ENCODE data around the gene DENND4C. TPM values are rescaled to one million over a fixed set of nuclear protein-coding genes. Genes with fewer than 3 reads are reported as not detected.

DENND4C gene
- total RNA-seq, 1 donor from 2014 or later, result 92.3 TPM

DNA sequence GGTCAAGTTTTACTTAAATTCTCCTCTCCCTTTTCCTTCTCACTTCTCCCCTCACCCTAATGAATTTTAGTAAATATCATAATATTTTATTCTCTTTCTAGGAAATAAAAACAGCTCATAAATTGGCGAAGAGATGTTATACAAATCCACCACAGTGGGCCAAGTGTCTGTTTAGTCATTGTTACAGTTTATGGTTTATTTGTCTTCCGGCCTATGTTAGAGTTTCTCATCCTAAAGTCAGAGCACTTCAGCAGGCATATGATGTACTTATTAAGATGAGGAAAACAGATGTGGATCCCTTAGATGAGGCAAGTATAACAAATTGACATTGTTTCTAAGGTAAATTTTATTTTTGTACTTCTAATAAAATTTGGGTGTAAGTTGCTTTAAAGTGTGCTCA lies 101.4 kb downstream of the DENND4C start:
- H3K27ac ChIP-seq, result no peak overlapping the region
- no peak overlapping the region for H3K4me3 ChIP-seq
- no peaks in the 10 kb centered on the region for H3K9me3 ChIP-seq
- no peaks in the 10 kb centered on the region for H3K27me3 ChIP-seq
- DNase-seq (ENCODE audit: extremely low spot score in 2 of 2), result no peak
- intact Hi-C loops (cut with DNase I), result no loop called here
- TF ChIP-seq, protein P1, sequence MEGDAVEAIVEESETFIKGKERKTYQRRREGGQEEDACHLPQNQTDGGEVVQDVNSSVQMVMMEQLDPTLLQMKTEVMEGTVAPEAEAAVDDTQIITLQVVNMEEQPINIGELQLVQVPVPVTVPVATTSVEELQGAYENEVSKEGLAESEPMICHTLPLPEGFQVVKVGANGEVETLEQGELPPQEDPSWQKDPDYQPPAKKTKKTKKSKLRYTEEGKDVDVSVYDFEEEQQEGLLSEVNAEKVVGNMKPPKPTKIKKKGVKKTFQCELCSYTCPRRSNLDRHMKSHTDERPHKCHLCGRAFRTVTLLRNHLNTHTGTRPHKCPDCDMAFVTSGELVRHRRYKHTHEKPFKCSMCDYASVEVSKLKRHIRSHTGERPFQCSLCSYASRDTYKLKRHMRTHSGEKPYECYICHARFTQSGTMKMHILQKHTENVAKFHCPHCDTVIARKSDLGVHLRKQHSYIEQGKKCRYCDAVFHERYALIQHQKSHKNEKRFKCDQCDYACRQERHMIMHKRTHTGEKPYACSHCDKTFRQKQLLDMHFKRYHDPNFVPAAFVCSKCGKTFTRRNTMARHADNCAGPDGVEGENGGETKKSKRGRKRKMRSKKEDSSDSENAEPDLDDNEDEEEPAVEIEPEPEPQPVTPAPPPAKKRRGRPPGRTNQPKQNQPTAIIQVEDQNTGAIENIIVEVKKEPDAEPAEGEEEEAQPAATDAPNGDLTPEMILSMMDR (IDR thresholded peaks at IDR 0.05), result no peak
- TF ChIP-seq POLR2AphosphoS5 (IDR thresholded peaks at IDR 0.05; ENCODE audit: insufficient read depth in 1 of 2, low read depth in 1 of 2), result no peak
- peaks cover 0 to 42% of the 10 kb centered on the region in 2 donors for H3K36me3 ChIP-seq
- no peaks in the 10 kb centered on the region for H3K4me1 ChIP-seq

DNA sequence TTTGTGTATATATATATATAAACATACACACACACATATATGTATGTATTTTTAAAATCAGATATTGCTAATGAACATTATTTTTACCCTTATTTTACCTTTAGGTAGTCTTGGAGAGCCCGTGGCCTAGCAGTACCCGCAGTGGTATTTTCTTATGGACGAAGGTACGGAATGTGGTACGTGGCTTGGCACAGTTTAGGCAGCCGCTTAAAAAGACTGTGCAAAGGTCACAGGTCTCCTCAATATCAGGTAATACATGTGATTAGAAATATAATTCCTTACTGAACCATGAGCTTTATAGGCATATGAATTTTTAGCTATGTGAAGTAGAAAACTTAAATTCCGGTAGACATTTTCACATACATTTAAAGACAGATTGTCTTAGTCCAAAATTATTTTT lies 105.7 kb downstream of the DENND4C start:
- DNase-seq (ENCODE audit: extremely low spot score in 2 of 2), result no peak
- H3K36me3 ChIP-seq, result peaks cover 0 to 39% of the 10 kb centered on the region in 2 donors
- intact Hi-C loops (cut with DNase I), result no loop called here

DNA sequence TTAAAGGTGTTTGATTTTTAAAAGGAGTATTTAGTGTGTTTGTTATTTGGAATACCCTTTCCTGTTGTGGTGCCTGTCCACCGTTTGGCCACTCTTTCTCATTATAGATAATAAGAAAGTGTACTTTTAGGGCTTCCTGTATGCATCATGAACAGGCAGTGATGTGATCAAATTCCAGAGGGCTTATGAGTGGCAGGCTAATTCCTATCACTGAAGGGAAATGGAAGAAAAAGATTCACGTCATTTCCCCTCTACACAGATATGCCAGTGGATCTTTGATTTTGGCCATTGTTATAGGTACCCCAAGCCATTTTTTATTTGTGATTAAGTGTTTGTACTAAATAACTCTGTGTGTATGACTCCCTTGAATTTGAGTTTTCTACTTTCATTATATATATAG lies 112.5 kb downstream of the DENND4C start:
- no peaks in the 10 kb centered on the region for H3K9me3 ChIP-seq
- no peaks in the 10 kb centered on the region for H3K27me3 ChIP-seq
- intact Hi-C loops (cut with DNase I), result no loop called here
- no peak overlapping the region for H3K27ac ChIP-seq
- DNase-seq (ENCODE audit: extremely low spot score in 2 of 2), result no peak
- TF ChIP-seq POLR2AphosphoS5 (IDR thresholded peaks at IDR 0.05; ENCODE audit: insufficient read depth in 1 of 2, low read depth in 1 of 2) (no peak), POLR2A (IDR thresholded peaks at IDR 0.05) (no peak)
- TF ChIP-seq, protein P1 (IDR thresholded peaks at IDR 0.05), result no peak
- no peak overlapping the region for H3K4me3 ChIP-seq
- no peaks in the 10 kb centered on the region for H3K4me1 ChIP-seq
- peaks cover 0 to 37% of the 10 kb centered on the region in 2 donors for H3K36me3 ChIP-seq

More for the DNA sequence above, 105.7 kb downstream of the DENND4C start:
- H3K4me1 ChIP-seq, result no peaks in the 10 kb centered on the region
- no peak overlapping the region for H3K27ac ChIP-seq
- H3K27me3 ChIP-seq, result no peaks in the 10 kb centered on the region
- no peaks in the 10 kb centered on the region for H3K9me3 ChIP-seq
- no peak for TF ChIP-seq POLR2A (IDR thresholded peaks at IDR 0.05)
- TF ChIP-seq, protein P1 (IDR thresholded peaks at IDR 0.05), result no peak
- no peak for TF ChIP-seq POLR2AphosphoS5 (IDR thresholded peaks at IDR 0.05; ENCODE audit: insufficient read depth in 1 of 2, low read depth in 1 of 2)
- no peak overlapping the region for H3K4me3 ChIP-seq

DNA sequence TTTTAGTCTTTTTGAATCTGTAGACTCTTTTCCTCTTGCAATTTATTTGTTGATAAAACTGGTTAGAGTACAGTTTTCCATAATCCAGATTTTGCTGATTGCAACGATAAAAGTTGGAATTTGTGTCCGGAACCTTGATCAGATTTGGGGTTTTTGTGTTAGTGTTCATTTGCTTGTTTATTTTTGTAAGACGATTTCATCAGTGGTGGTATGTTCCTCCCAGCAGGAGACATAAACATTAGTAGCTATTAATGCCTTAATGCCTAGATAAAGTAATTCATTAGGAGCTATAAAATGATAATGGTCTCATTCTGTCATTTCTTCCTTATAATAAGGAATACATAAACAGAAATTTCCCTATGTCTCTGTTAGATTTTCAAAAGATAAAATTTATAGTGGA lies 128.2 kb downstream of the DENND4C start:
- DNase-seq (ENCODE audit: extremely low spot score in 2 of 2), result no peak
- H3K4me1 ChIP-seq, result no peaks in the 10 kb centered on the region
- intact Hi-C loops (cut with DNase I), result no loop called here
- TF ChIP-seq, protein P1 (IDR thresholded peaks at IDR 0.05), result no peak
- no peak for TF ChIP-seq POLR2AphosphoS5 (IDR thresholded peaks at IDR 0.05; ENCODE audit: insufficient read depth in 1 of 2, low read depth in 1 of 2)
- no peak for TF ChIP-seq POLR2A (IDR thresholded peaks at IDR 0.05)
- H3K36me3 ChIP-seq, result peaks cover 0 to 61% of the 10 kb centered on the region in 2 donors
- H3K27ac ChIP-seq, result no peak overlapping the region
- H3K4me3 ChIP-seq, result no peak overlapping the region
- no peaks in the 10 kb centered on the region for H3K9me3 ChIP-seq
- H3K27me3 ChIP-seq, result no peaks in the 10 kb centered on the region

DNA sequence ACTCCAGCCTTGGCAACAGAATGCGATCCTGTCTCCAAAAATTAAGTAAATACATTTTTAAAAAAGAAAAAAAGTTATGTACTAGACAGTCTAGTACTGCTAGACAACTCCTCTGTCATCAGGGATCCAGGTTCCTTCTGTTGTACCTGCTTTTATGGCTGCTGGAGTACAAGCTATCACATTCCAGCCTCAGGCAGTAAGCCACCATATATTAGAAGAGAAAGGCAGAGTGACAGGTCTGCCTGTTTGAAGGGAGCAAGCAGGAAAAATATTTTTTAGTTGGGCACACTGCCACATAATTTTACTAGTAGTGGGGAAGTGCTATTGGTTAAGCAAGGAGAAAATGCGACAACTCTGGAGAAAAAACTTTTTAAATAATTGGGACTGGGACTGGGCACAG lies 138.6 kb downstream of the DENND4C start:
- no peaks in the 10 kb centered on the region for H3K4me1 ChIP-seq
- DNase-seq (ENCODE audit: extremely low spot score in 2 of 2), result no peak
- H3K9me3 ChIP-seq, result no peaks in the 10 kb centered on the region
- no peak for TF ChIP-seq POLR2AphosphoS5 (IDR thresholded peaks at IDR 0.05; ENCODE audit: insufficient read depth in 1 of 2, low read depth in 1 of 2)
- TF ChIP-seq POLR2A (IDR thresholded peaks at IDR 0.05), result no peak
- TF ChIP-seq, protein P1 (IDR thresholded peaks at IDR 0.05), result no peak
- intact Hi-C loops (cut with DNase I), result no loop called here
- no peak overlapping the region for H3K4me3 ChIP-seq
- H3K36me3 ChIP-seq, result peaks cover 4 to 55% of the 10 kb centered on the region in 2 donors
- H3K27me3 ChIP-seq, result no peaks in the 10 kb centered on the region
- H3K27ac ChIP-seq, result no peak overlapping the region

All from vagina (tissue), 2 donors.